GM19372 (cell line): ENCODE measurements around the gene SND1.

ENCODE experiments used
- ATAC-seq: cut with Tn5 transposase; IDR thresholded peaks from one replicate; pipeline ENCODE4 v1.9.1; 2021; ENCODE audit warnings: mild to moderate bottlenecking, low read depth, moderate library complexity; ENCODE audit not compliant: unreplicated experiment

The SND1 gene

GRCh38 chr7:128115821-128116723 lies 464.1 kb downstream of the SND1 start:
- no peak for ATAC-seq

DNA sequence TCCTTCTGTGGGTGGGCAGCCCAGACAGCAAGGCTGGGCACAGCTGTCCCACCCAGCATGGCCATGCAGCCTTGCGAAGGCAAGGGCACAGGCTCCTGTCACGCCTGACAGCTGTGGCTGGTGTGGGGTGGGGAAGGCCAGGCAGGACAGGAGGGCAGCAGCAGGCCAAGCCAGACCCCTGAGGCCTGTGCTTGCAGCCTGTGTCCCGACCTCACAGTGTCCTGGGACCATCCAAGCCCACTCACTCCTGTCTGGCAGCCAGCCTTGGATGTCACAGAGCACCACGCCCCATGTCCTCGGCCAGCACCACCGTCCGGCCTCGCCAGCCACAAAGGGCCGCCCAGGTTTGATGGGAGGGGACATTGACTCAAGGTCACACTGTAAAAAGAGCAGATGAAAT lies 464.7 kb downstream of the SND1 start:
- no peak for ATAC-seq

GRCh38 chr7:128117691-128118090 lies 465.7 kb downstream of the SND1 start:
- ATAC-seq, result no peak

GRCh38 chr7:128119036-128119435 lies 467.0 kb downstream of the SND1 start:
- no peak for ATAC-seq

- ATAC-seq, result no peak
These were observed 468.1 kb downstream of the SND1 start for GRCh38 chr7:128120116-128120515.

DNA sequence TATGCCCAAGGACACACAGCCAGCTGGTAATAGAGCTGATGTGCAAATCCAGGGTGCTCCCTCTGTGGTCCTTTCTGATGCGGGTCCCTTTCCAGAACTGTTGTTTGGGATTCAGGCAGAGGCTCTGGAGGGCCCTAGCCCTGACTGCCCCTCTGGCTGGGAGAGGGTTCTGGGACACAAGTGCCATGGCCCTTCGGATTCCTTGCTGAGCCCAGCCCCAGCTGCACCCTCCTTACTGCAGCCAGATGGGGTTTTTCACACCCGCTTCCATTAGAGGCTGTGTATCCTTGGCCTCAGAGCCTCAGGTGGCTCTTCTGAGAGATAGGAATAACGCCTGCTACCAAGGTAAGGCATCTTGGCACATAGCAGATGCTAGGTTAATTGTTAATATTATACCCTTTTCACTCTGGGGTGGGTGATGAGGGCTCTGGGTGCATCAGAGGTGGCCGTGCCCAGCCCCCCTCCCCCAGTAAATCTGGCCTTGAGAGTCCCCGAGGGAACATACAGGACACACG lies 469.0 kb downstream of the SND1 start:
- ATAC-seq, result no peak

DNA sequence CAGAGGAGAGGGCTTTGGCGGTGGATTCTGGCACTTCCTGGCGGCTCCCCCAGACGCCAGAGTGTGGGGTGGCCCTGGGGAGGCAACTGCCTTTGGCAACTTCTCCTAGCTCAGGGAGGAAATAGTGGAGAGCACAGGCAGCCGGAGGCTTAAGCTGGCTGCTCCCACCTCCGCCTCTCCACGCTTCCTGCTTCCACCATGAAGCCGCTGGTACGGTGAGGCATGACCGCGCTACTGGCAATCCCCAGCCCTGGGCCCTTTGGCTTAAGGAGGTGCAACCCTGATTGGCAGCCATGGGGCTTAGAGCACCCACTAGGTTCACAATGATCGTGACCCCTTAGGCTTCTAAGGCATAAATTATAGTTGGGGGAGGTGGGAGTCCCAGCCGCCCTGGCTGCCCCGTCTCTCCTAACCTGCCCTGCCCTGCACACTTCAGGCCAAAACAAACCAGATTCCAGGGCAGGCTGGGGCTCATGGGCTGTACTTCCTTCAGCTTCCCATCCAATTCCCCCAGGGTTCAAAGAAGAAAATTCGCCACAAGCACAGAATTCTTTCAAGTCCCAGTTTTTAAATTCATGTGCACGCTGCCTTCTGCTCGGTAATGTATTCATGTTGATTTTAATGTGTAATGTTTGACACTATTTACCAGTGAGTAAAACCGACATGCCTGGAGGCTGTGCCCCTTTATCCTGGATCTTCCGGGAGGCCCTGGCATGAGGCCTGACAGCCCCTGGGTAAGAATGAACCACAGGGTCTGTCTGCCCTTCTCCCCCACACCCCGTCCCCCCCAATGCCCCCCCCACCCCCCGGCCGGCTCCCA lies 469.9 kb downstream of the SND1 start:
- ATAC-seq, result no peak

DNA sequence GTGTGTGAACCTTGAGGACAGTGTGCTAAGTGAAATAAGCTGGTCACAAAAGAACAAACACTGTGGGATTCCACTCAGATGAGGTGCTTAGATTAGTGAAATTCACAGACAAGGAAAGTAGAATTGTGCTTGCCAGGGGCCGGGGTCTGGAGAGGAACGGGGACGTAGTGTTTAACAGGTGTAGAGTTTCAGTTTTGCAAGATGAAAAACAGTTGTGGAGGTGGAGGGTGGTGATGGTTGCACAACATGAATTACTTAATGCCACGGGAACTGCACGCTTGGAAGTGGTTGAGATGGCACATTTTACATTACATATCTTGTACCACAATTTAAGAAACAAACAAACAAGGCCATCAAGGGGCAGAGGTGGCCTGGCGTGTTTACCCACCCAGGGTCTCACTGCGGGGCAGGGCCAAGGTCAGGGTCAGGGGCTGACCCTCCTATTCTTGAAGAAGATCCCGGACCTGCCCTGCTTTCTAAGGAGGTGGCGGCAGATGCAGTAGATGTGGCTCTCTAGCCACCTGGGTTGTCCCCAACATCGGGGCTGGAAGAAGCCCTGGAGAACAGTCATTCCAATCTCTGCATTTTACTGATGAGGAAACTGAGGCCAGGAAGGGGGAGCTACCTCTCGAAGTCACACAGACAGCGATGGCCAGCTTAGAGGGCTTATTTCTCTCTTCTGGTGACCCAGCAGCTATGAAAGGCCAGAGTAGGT lies 470.7 kb downstream of the SND1 start:
- no peak for ATAC-seq

DNA sequence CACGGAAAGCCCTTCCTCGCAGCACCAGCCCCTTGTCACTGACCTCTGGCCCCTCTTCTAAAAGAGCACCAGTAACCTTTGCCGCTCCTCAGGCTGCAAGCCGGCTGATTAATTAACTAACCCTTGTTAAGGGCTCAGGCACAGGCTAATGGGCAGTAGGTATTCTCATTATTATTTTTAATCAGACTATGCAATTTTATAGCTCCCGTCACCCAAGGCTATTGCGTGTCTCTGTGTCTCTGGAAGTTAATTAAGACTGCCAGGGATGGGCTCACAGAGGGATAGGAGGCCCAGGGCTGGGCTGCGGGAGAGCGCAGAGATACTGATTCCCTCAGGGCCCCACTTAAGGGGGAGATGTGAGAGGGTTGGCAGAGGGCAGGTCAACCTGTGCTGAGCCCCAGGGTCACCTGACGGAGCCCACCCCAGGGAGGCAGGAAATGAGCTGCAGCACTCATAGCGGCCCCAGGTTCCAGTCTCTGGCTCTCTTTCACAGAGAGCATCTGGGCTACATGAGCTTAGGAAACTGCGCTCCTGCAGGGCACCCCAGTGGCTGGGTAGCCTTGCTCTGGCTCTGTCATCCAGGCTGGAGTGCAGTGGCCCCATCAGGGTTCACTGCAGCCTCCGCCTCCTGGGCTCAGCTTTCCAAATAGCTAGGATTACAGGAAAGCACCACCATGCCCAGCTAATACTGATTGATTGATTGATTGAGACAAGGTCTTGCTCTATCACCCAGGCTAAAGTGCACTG lies 471.5 kb downstream of the SND1 start:
- ATAC-seq, result no peak

DNA sequence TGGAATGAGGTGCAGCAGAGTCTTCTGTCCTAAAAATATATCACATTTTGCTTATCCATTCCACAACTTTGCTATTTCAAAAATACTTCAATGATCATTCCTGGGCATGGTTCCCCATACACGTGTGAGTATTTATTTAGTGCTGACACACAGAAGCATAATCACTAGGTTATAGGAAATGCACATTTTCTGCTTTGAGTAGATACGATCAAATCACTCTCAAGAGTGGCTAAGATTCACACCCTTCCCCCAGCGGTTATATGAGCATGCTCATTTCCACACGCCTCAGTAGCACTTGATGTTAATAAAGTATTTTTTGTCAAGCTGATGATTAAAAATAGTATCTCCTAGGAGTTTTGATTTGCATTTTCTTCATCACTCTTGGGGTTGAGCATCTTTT lies 472.8 kb downstream of the SND1 start:
- ATAC-seq, result no peak

GRCh38 chr7:128125816-128126215 lies 473.8 kb downstream of the SND1 start:
- ATAC-seq, result no peak

DNA sequence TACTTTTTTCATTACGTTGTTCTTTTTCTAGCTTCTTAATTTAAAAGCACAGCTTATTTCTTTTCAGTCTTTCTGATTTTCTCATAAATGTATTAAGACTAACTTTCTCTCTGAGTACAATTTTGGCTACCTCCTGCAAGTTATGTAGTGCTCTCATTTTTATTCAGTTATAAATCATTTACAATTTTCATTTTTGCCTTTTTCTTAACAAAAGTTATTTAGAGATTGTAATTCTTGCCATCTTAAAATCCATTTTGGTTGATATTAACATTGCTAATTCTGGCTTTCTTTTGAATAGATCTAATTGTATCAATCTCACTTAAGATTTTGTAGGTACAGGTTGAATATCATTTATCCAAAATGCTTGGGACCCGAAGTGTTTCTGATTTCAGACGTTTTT lies 476.4 kb downstream of the SND1 start:
- ATAC-seq, result no peak

GRCh38 chr7:128129224-128129864 lies 477.4 kb downstream of the SND1 start:
- no peak for ATAC-seq

- no peak for ATAC-seq
These were observed 479.1 kb downstream of the SND1 start for GRCh38 chr7:128131115-128131514.

DNA sequence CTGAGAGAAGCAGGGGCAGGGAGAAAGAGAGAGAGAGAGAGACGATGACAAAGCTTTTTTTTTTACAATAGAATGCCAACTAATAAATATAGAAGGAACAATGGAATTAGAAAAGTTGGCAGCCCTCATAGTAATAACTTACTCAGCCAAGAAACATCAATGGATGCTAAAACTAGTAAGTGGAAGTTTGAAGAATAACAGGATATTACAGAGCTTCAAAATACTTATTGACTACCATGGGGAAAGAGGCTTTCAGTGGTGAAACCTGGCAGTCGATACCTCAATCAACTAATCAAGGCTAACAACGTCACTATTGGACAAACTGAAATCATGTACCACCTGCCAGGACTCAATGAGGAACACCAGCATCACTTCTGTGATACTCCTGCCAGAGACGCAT lies 479.7 kb downstream of the SND1 start:
- ATAC-seq, result no peak

DNA sequence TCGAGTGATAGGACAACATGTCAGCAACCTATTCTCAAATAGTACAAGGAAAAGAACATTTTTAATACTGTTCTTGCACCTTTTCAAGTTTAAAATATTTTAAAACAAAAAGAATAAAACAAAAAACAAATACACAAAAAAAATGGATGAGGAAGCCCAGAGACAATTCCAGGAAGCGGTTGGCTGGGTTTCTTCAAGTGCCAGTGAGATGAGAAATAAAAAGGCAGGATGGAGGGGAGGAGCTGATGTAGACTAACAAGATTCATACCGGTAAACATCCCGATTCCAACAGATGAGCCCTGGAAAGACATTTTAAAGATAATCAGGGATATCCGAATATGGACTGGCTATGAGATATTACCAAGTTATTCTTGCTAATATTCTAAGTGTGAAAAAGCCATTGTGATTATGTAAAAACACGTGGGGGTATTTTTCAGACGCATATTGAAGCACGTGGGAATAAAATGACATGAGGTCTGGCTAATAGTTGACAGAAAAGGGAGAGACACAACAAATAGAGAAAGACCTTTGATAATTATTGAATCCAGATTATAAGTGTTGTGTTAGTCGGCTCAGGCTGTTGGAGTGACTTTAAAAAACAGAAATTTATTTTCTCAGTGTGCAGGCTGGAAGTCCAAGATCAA lies 480.6 kb downstream of the SND1 start:
- ATAC-seq, result no peak

- no peak for ATAC-seq
These were observed 483.1 kb downstream of the SND1 start for GRCh38 chr7:128135159-128135514.

- ATAC-seq, result peak; percentile 95
These were observed 483.7 kb downstream of the SND1 start for GRCh38 chr7:128135515-128136214.

DNA sequence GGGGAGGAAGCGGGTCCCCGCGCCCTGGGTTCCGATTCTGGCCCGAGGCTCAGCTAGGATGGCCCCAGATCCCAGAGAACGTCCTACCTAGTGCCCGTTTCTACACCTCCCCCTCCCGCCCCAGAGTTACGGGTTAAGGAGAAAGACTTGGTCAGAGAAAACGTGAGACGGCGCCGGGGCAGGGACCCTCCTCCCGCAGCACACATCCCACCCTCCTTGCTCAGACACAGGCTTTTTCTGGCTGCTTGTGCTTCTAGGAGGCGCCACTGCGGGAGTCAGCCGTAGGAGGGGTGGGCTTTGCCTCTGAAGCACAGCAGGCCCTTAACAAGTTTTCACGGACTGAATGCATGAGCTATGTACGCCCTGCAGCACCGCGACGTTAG lies 484.2 kb downstream of the SND1 start:
- ATAC-seq, result no peak
